GM23338 (cell line): Measurements from ENCODE around the gene PLA2R1.

ENCODE experiments used
- CREB1 ChIP-seq: fragments of 250-450 bp; sonication (Bioruptor Pico); IDR thresholded peaks from 2 replicates; pipeline ENCODE4 v1.5.0; 2020; ENCODE audit warnings: low read depth, mild to moderate bottlenecking, moderate library complexity
- ETS1 ChIP-seq: IDR thresholded peaks from 2 replicates; pipeline ENCODE4 v1.6.1; 2016; ENCODE audit warnings: antibody characterized with exemption
- EZH2 ChIP-seq: fragments of 200-600 bp; sonication (generic); IDR thresholded peaks from one replicate; pipeline ENCODE4 v1.8.0; 2017; ENCODE audit warnings: antibody characterized with exemption, mild to moderate bottlenecking, low read depth; ENCODE audit not compliant: unreplicated experiment
- EZH2phosphoT487 ChIP-seq: fragments of 200-600 bp; sonication (generic); IDR thresholded peaks from one replicate; pipeline ENCODE4 v1.8.1; 2018; ENCODE audit warnings: antibody characterized with exemption; ENCODE audit not compliant: unreplicated experiment
- JUNB ChIP-seq: IDR thresholded peaks from one replicate; pipeline ENCODE4 v1.6.1; 2016; ENCODE audit warnings: antibody characterized with exemption; ENCODE audit not compliant: unreplicated experiment
- POLR2AphosphoS5 ChIP-seq: IDR thresholded peaks from 2 replicates; pipeline ENCODE4 v1.6.1; 2016; ENCODE audit warnings: antibody characterized with exemption, low read depth
- STAT1 ChIP-seq: IDR thresholded peaks from one replicate; pipeline ENCODE4 v1.6.1; 2016; ENCODE audit warnings: antibody characterized with exemption; ENCODE audit not compliant: unreplicated experiment
- ZNF331 ChIP-seq: fragments of 250-450 bp; sonication (Bioruptor Pico); IDR thresholded peaks from 2 replicates; pipeline ENCODE4 v1.5.0; 2020; ENCODE audit warnings: low read depth, mild to moderate bottlenecking, moderate library complexity
- TF ChIP-seq, protein P1 (sequence below), 2 experiments: fragments of 200-600 bp in 1 of 2; sonication (generic) in 1 of 2; conservative IDR thresholded peaks; 2 replicates each; pipeline versions ENCODE4 v1.5.1 to v1.6.1; 2016 to 2017; ENCODE audit warnings: antibody characterized with exemption in 2 of 2, low read depth in 2 of 2, mild to moderate bottlenecking in 2 of 2, moderate library complexity in 1 of 2
- TF ChIP-seq, protein P2 (sequence below): IDR thresholded peaks from one replicate; pipeline ENCODE4 v1.6.1; 2018; ENCODE audit warnings: antibody characterized with exemption; ENCODE audit not compliant: unreplicated experiment

- TF ChIP-seq, protein P1, sequence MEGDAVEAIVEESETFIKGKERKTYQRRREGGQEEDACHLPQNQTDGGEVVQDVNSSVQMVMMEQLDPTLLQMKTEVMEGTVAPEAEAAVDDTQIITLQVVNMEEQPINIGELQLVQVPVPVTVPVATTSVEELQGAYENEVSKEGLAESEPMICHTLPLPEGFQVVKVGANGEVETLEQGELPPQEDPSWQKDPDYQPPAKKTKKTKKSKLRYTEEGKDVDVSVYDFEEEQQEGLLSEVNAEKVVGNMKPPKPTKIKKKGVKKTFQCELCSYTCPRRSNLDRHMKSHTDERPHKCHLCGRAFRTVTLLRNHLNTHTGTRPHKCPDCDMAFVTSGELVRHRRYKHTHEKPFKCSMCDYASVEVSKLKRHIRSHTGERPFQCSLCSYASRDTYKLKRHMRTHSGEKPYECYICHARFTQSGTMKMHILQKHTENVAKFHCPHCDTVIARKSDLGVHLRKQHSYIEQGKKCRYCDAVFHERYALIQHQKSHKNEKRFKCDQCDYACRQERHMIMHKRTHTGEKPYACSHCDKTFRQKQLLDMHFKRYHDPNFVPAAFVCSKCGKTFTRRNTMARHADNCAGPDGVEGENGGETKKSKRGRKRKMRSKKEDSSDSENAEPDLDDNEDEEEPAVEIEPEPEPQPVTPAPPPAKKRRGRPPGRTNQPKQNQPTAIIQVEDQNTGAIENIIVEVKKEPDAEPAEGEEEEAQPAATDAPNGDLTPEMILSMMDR (conservative IDR thresholded peaks at IDR 0.05; ENCODE audit: low read depth in 2 of 2): no peak
- TF ChIP-seq POLR2AphosphoS5 (no peak), ZNF331 (no peak), EZH2 (no peak), STAT1 (no peak), CREB1 (CRISPR knock-in tag) (no peak), EZH2phosphoT487 (no peak), JUNB (no peak), ETS1 (no peak)
- TF ChIP-seq, protein P2, sequence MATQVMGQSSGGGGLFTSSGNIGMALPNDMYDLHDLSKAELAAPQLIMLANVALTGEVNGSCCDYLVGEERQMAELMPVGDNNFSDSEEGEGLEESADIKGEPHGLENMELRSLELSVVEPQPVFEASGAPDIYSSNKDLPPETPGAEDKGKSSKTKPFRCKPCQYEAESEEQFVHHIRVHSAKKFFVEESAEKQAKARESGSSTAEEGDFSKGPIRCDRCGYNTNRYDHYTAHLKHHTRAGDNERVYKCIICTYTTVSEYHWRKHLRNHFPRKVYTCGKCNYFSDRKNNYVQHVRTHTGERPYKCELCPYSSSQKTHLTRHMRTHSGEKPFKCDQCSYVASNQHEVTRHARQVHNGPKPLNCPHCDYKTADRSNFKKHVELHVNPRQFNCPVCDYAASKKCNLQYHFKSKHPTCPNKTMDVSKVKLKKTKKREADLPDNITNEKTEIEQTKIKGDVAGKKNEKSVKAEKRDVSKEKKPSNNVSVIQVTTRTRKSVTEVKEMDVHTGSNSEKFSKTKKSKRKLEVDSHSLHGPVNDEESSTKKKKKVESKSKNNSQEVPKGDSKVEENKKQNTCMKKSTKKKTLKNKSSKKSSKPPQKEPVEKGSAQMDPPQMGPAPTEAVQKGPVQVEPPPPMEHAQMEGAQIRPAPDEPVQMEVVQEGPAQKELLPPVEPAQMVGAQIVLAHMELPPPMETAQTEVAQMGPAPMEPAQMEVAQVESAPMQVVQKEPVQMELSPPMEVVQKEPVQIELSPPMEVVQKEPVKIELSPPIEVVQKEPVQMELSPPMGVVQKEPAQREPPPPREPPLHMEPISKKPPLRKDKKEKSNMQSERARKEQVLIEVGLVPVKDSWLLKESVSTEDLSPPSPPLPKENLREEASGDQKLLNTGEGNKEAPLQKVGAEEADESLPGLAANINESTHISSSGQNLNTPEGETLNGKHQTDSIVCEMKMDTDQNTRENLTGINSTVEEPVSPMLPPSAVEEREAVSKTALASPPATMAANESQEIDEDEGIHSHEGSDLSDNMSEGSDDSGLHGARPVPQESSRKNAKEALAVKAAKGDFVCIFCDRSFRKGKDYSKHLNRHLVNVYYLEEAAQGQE: no peak
These were observed 46.7 kb downstream of the PLA2R1 start for GRCh38 chr2:160015746-160016145.
